Measurements from ENCODE around the gene PRC1. TPM values are rescaled to one million over a fixed set of nuclear protein-coding genes. Genes with fewer than 3 reads are reported as not detected.
"Not testable (repeated sequence)": the region's sequence is repeated elsewhere in the genome, so short reads cannot be mapped to it uniquely, and the experiment has no call there.

PRC1 gene
- total RNA-seq, 2 experiments from 2014 or later, result 24.4 to 26.7 TPM

DNA sequence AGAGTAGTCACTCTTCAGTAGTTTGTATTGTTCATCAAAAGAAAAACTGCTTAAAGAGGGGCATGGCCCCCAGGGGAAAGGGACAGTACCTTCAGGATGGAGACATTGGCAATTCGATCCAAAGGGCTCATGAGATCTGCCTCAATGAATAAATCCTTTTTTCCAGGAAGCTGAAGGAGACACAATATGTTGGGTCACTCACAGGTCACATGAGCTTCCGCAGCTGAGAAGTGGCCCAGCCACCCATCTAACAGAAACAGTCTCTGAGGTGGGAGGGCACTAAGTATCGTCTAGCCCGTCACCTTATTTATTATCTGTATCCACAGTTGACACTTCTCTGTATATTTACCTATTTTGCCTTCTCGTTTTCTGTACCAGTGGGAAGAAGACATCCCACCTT lies 23.4 kb upstream of the PRC1 start:
- intact Hi-C loops (cut with DNase I, micrococcal nuclease), result no loop called here
- Histone ChIP-seq H3K4me1 (ENCODE audit: insufficient read depth, low read length) (peaks cover 26% of the 10 kb centered on the region), H3K27me3 (ENCODE audit: control insufficient read depth in 1 of 2, insufficient read depth in 2 of 2, low read length in 2 of 2) (no peaks in the 10 kb centered on the region), H3K9me3 (ENCODE audit: control insufficient read depth in 1 of 2, insufficient read depth in 1 of 2, low read length in 2 of 2) (no peaks in the 10 kb centered on the region), H3K36me3 (ENCODE audit: insufficient read depth, low read length) (peaks cover 45% of the 10 kb centered on the region), H3K4me3 (ENCODE audit: low read length) (no peak overlapping the region), H3K27ac (ENCODE audit: low read depth in 1 of 2, low read length in 2 of 2) (no peak overlapping the region)
- ATAC-seq (ENCODE audit: poor library complexity) (no peak), DNase-seq (no peak)
- Mint-ChIP-seq H3K4me3 (no peak overlapping the region), H3K27ac (no peak overlapping the region), H3K9me3 (no peaks in the 10 kb centered on the region), H3K36me3 (ENCODE audit: low read depth) (peaks cover 53% of the 10 kb centered on the region), H3K4me1 (ENCODE audit: low read depth) (peaks cover 42% of the 10 kb centered on the region), H3K27me3 (no peaks in the 10 kb centered on the region)
- ChIA-PET CTCF (no interaction called here), POLR2A (no interaction called here)
- TF ChIP-seq, protein P1, sequence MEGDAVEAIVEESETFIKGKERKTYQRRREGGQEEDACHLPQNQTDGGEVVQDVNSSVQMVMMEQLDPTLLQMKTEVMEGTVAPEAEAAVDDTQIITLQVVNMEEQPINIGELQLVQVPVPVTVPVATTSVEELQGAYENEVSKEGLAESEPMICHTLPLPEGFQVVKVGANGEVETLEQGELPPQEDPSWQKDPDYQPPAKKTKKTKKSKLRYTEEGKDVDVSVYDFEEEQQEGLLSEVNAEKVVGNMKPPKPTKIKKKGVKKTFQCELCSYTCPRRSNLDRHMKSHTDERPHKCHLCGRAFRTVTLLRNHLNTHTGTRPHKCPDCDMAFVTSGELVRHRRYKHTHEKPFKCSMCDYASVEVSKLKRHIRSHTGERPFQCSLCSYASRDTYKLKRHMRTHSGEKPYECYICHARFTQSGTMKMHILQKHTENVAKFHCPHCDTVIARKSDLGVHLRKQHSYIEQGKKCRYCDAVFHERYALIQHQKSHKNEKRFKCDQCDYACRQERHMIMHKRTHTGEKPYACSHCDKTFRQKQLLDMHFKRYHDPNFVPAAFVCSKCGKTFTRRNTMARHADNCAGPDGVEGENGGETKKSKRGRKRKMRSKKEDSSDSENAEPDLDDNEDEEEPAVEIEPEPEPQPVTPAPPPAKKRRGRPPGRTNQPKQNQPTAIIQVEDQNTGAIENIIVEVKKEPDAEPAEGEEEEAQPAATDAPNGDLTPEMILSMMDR (IDR thresholded peaks at IDR 0.05), result no peak

DNA sequence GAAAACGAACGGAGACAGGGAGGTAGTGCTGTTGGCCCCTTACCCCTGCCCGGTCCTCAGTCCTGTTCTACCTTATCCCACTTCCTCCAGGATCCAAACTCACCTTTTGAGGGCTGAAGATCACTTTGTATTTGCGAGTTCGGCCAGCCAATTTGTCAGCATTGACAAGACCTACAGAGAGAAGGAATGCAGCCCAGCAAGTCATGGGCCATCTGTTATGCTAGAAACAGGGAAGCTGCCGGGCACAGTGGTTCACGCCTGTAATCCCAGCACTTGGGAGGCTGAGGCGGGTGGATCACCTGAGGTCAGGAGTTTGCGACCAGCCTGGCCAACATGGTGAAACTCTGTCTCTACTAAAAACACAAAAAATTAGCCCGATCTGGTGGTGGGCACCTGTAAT lies 19.4 kb upstream of the PRC1 start:
- Mint-ChIP-seq H3K36me3 (ENCODE audit: low read depth) (peaks cover 79% of the 10 kb centered on the region), H3K4me1 (ENCODE audit: low read depth) (peaks cover 12% of the 10 kb centered on the region)
- DNase-seq; H3K4me3 ChIP-seq (ENCODE audit: low read length); H3K4me1 ChIP-seq (ENCODE audit: insufficient read depth, low read length); H3K9me3 Mint-ChIP-seq; H3K27me3 ChIP-seq (ENCODE audit: control insufficient read depth in 1 of 2, insufficient read depth in 2 of 2, low read length in 2 of 2); CTCF ChIA-PET; intact Hi-C loops (cut with DNase I, micrococcal nuclease); ATAC-seq (ENCODE audit: poor library complexity); H3K27ac ChIP-seq (ENCODE audit: low read depth in 1 of 2, low read length in 2 of 2); H3K4me3 Mint-ChIP-seq; POLR2A ChIA-PET; H3K27ac Mint-ChIP-seq; H3K27me3 Mint-ChIP-seq; H3K9me3 ChIP-seq (ENCODE audit: control insufficient read depth in 1 of 2, insufficient read depth in 1 of 2, low read length in 2 of 2): not testable (repeated sequence)
- peaks cover 75% of the 10 kb centered on the region for H3K36me3 ChIP-seq (ENCODE audit: insufficient read depth, low read length)

DNA sequence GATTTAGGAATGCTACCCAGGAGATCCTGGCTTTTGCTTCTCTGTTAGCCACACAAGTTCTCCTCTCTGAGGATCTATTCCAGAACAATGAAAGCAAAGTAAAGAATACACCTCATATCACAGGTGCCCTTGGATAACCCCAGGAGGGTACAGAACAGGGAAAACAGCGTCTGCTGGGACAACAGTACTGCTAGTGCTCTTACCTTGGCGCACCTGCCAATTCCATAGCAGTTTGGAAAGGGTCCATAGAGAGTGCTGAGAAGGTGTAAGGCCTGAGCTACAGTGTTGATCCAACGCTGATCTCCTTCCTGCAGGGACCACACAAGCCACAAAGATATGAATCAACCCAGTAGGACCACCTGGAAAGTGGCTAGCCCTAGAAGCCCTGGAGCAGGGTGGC lies 12.9 kb upstream of the PRC1 start:
- POLR2A ChIA-PET, result no interaction called here
- no peaks in the 10 kb centered on the region for H3K9me3 Mint-ChIP-seq
- CTCF ChIA-PET, result no interaction called here
- TF ChIP-seq, protein P1 (IDR thresholded peaks at IDR 0.05), result no peak
- H3K27ac Mint-ChIP-seq, result no peak overlapping the region
- Histone ChIP-seq H3K27ac (ENCODE audit: low read depth in 1 of 2, low read length in 2 of 2) (no peak overlapping the region), H3K36me3 (ENCODE audit: insufficient read depth, low read length) (peaks cover 85% of the 10 kb centered on the region), H3K4me3 (ENCODE audit: low read length) (no peak overlapping the region), H3K9me3 (ENCODE audit: control insufficient read depth in 1 of 2, insufficient read depth in 1 of 2, low read length in 2 of 2) (no peaks in the 10 kb centered on the region), H3K4me1 (ENCODE audit: insufficient read depth, low read length) (no peaks in the 10 kb centered on the region), H3K27me3 (ENCODE audit: control insufficient read depth in 1 of 2, insufficient read depth in 2 of 2, low read length in 2 of 2) (no peaks in the 10 kb centered on the region)
- intact Hi-C loops (cut with DNase I, micrococcal nuclease), result no loop called here
- peaks cover 84% of the 10 kb centered on the region for H3K36me3 Mint-ChIP-seq (ENCODE audit: low read depth)
- H3K4me3 Mint-ChIP-seq, result no peak overlapping the region
- no peaks in the 10 kb centered on the region for H3K27me3 Mint-ChIP-seq
- no peak for DNase-seq
- no peaks in the 10 kb centered on the region for H3K4me1 Mint-ChIP-seq (ENCODE audit: low read depth)
- ATAC-seq (ENCODE audit: poor library complexity), result no peak

DNA sequence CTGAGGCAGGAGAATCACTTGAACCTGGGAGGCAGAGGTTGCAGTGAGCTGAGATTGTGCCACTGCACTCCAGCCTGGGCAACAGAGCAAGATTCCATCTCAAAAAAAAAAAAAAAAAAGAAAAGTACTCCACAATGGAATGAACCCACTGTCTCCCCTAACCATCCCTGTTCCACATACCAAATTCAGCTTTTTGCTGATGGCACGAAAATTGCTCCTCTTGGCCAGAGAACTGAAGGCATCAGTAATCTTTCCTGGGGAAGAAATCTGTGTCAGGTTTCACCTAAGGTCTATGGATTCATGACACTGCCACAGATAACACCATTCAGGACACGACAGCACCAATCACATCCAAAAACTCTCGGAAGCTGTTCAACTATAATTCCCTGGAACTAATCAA lies 6.9 kb upstream of the PRC1 start:
- no peak for ATAC-seq (ENCODE audit: poor library complexity)
- ChIA-PET CTCF (no interaction called here), POLR2A (no interaction called here)
- intact Hi-C loops (cut with DNase I, micrococcal nuclease), result no loop called here
- H3K27me3 ChIP-seq (ENCODE audit: control insufficient read depth in 1 of 2, insufficient read depth in 2 of 2, low read length in 2 of 2), result no peaks in the 10 kb centered on the region
- TF ChIP-seq, protein P1 (IDR thresholded peaks at IDR 0.05), result no peak
- H3K9me3 ChIP-seq (ENCODE audit: control insufficient read depth in 1 of 2, insufficient read depth in 1 of 2, low read length in 2 of 2), result no peaks in the 10 kb centered on the region
- H3K4me3 Mint-ChIP-seq, result no peak overlapping the region
- no peaks in the 10 kb centered on the region for H3K27me3 Mint-ChIP-seq
- no peaks in the 10 kb centered on the region for H3K4me1 ChIP-seq (ENCODE audit: insufficient read depth, low read length)
- no peaks in the 10 kb centered on the region for H3K9me3 Mint-ChIP-seq
- no peak for DNase-seq
- H3K36me3 Mint-ChIP-seq (ENCODE audit: low read depth), result peaks cover 82% of the 10 kb centered on the region
- H3K27ac Mint-ChIP-seq, result no peak overlapping the region
- H3K27ac ChIP-seq (ENCODE audit: low read depth in 1 of 2, low read length in 2 of 2), result no peak overlapping the region
- H3K36me3 ChIP-seq (ENCODE audit: insufficient read depth, low read length), result peaks cover 70% of the 10 kb centered on the region
- no peak overlapping the region for H3K4me3 ChIP-seq (ENCODE audit: low read length)
- H3K4me1 Mint-ChIP-seq (ENCODE audit: low read depth), result no peaks in the 10 kb centered on the region

Data from CD4-positive, alpha-beta T cell (primary cell).